CD14-positive monocyte (primary cell): ENCODE data around the gene PLXNA2. TPM values are rescaled to one million over a fixed set of nuclear protein-coding genes. Genes with fewer than 3 reads are reported as not detected.

Experiments used
- DNase-seq, 3 donors: peaks; one replicate each; pipeline ENCODE4 v3.0.0-alpha.2; 2011 to 2022
- H2AFZ ChIP-seq: 2 replicates; pipeline ENCODE4 v1.6.0; 2012; ENCODE audit warnings: mild to moderate bottlenecking, low read depth, low read length, inconsistent platforms; ENCODE audit not compliant: insufficient read depth, poor library complexity, severe bottlenecking
- H3K27ac ChIP-seq, 2 donors: 1 replicate in 1 of 2; 2 replicates in 1 of 2; pipeline ENCODE4 v1.5.1; 2012 to 2013; ENCODE audit warnings: low read length in 2 of 2, control low read depth in 1 of 2, inconsistent platforms in 1 of 2, low read depth in 1 of 2, mild to moderate bottlenecking in 1 of 2
- H3K27me3 ChIP-seq, 2 donors: one replicate each; pipeline versions ENCODE4 v1.6.0 to v1.6.1; 2011 to 2013; ENCODE audit warnings: low read length in 2 of 2; ENCODE audit not compliant: control insufficient read depth in 2 of 2, insufficient read depth in 2 of 2
- H3K36me3 ChIP-seq, 2 donors: replicated peaks in 1 of 2; 1 replicate in 1 of 2; 2 replicates in 1 of 2; pipeline versions ENCODE4 v1.5.1 to v1.6.1; 2012 to 2013; ENCODE audit warnings: low read length in 2 of 2, control low read depth in 1 of 2, inconsistent platforms in 1 of 2, mild to moderate bottlenecking in 1 of 2; ENCODE audit not compliant: insufficient read depth in 2 of 2, control insufficient read depth in 1 of 2
- H3K4me1 ChIP-seq, 2 donors: 1 replicate in 1 of 2; 2 replicates in 1 of 2; pipeline versions ENCODE4 v1.5.1 to v1.6.1; 2012 to 2013; ENCODE audit warnings: low read length in 2 of 2, control low read depth in 1 of 2, inconsistent platforms in 1 of 2, mild to moderate bottlenecking in 1 of 2, moderate library complexity in 1 of 2; ENCODE audit not compliant: insufficient read depth in 2 of 2, control insufficient read depth in 1 of 2
- H3K4me2 ChIP-seq: replicated peaks from 2 replicates; pipeline ENCODE3; 2012; ENCODE audit warnings: low read length, moderate library complexity, mild to moderate bottlenecking; ENCODE audit not compliant: poor library complexity, severe bottlenecking; ENCODE audit errors: extremely low read depth
- H3K4me3 ChIP-seq, 3 experiments: fragments of 200-600 bp in 1 of 3; sonication (generic) in 1 of 3; replicated peaks in 1 of 3; 1 replicate in 2 of 3; 2 replicates in 1 of 3; pipeline ENCODE4 v1.5.1; 2011 to 2013; ENCODE audit warnings: low read length in 3 of 3, mild to moderate bottlenecking in 3 of 3, control low read depth in 2 of 3, low read depth in 2 of 3, inconsistent platforms in 1 of 3, moderate library complexity in 1 of 3
- H3K79me2 ChIP-seq: 2 replicates; pipeline ENCODE4 v1.6.0; 2012; ENCODE audit warnings: mild to moderate bottlenecking, control low read depth, inconsistent platforms, low read length, moderate library complexity; ENCODE audit not compliant: insufficient read depth
- H3K9ac ChIP-seq: 2 replicates; pipeline ENCODE4 v1.6.0; 2017; ENCODE audit warnings: low read length, mild to moderate bottlenecking; ENCODE audit not compliant: insufficient read depth, poor library complexity, severe bottlenecking
- H3K9me3 ChIP-seq, 2 donors: replicated peaks in 1 of 2; 1 replicate in 1 of 2; 2 replicates in 1 of 2; pipeline versions ENCODE4 v1.5.1 to v1.6.1; 2012 to 2013; ENCODE audit warnings: low read length in 2 of 2, control low read depth in 1 of 2; ENCODE audit not compliant: control insufficient read depth in 1 of 2, insufficient read depth in 1 of 2
- H4K20me1 ChIP-seq: 2 replicates; pipeline ENCODE4 v1.6.0; 2012; ENCODE audit warnings: mild to moderate bottlenecking, low read length, control low read depth, moderate library complexity; ENCODE audit not compliant: insufficient read depth
- H3K27ac Mint-ChIP-seq, 7 donors: one replicate each; pipeline ENCODE4 v1.8.0; 2020; ENCODE audit warnings: mild to moderate bottlenecking in 7 of 7, mixed read lengths in 7 of 7, moderate library complexity in 6 of 7, inconsistent platforms in 2 of 7
- H3K27me3 Mint-ChIP-seq, 3 donors: one replicate each; pipeline ENCODE4 v1.8.0; 2021 to 2022; ENCODE audit warnings: low read depth in 3 of 3, mild to moderate bottlenecking in 3 of 3, mixed read lengths in 3 of 3, moderate library complexity in 3 of 3, inconsistent platforms in 1 of 3
- H3K36me3 Mint-ChIP-seq, 2 donors: one replicate each; pipeline ENCODE4 v1.8.0; 2020; ENCODE audit warnings: mixed read lengths in 2 of 2, inconsistent platforms in 1 of 2, mild to moderate bottlenecking in 1 of 2
- H3K4me1 Mint-ChIP-seq: one replicate; pipeline ENCODE4 v1.8.0; 2020; ENCODE audit warnings: mild to moderate bottlenecking, mixed read lengths
- H3K4me3 Mint-ChIP-seq, 2 donors: one replicate each; pipeline ENCODE4 v1.8.0; 2020; ENCODE audit warnings: mild to moderate bottlenecking in 2 of 2, mixed read lengths in 2 of 2, moderate library complexity in 1 of 2
- H3K9me3 Mint-ChIP-seq, 7 donors: one replicate each; pipeline ENCODE4 v1.8.0; 2020 to 2022; ENCODE audit warnings: mixed read lengths in 7 of 7, mild to moderate bottlenecking in 6 of 7, moderate library complexity in 6 of 7, inconsistent platforms in 2 of 7
- CTCF ChIP-seq: fragments of 200-600 bp; IDR thresholded peaks from one replicate; pipeline ENCODE4 v1.8.0; 2022; ENCODE audit warnings: antibody characterized with exemption, mild to moderate bottlenecking
- WGBS: methylation state at CpG from one replicate; pipeline ENCODE4 v1.1.5; 2013; ENCODE audit warnings: missing lambda C conversion rate; ENCODE audit not compliant: insufficient coverage; 5-methylcytosine and 5-hydroxymethylcytosine counted together
- intact Hi-C, 2 donors: fragments of 100-400 bp; cut with micrococcal nuclease; formaldehyde crosslinking; loops; one replicate each; pipeline versions ENCODE4 v1.15.0 to v1.15.1; 2023
- polyA plus RNA-seq, 3 donors: library from polyadenylated mRNA; depleted of rRNA in 1 of 3; unstranded in 2 of 3; stranded (reverse) in 1 of 3; fragments of 300-500 nt in 2 of 3; fragments of >200 nt in 1 of 3; fragmentation: Illumina TruSeq in 2 of 3; gene quantifications; 1 replicate in 2 of 3; 2 replicates in 1 of 3; pipeline ENCODE4 v1.2.3, GENCODE V29; 2012 to 2021

PLXNA2 gene
- polyA plus RNA-seq, 3 donors = 0.75 to 2.1 (median 1.1) TPM

GRCh38 chr1:208135354-208135753 is 108.8 kb downstream of the PLXNA2 start:
- intact Hi-C loops = no loop called here
- Histone ChIP-seq H3K9me3 (no peaks in the 10 kb centered on the region), H3K4me1 (no peaks in the 10 kb centered on the region), H3K79me2 (no peaks in the 10 kb centered on the region), H3K9ac (no peak overlapping the region), H3K4me3 (no peak overlapping the region), H4K20me1 (no peaks in the 10 kb centered on the region), H3K4me2 (no peak overlapping the region), H2AFZ (no peak overlapping the region), H3K36me3 (no peaks in the 10 kb centered on the region), H3K27ac (no peak overlapping the region), H3K27me3 (no peaks in the 10 kb centered on the region)
- peak; percentile 2 to 15 (median 2) for DNase-seq
- Mint-ChIP-seq H3K27ac (no peak overlapping the region), H3K27me3 (peaks cover 0 to 8% (median 7%) of the 10 kb centered on the region in 3 donors), H3K9me3 (no peaks in the 10 kb centered on the region), H3K4me3 (no peak overlapping the region), H3K36me3 (no peaks in the 10 kb centered on the region), H3K4me1 (peaks cover 15% of the 10 kb centered on the region)
- WGBS = 5% methylated on average over 2 of the region's 2 CpGs
- TF ChIP-seq CTCF = no peak

- Histone ChIP-seq H2AFZ (no peak overlapping the region), H3K27me3 (no peaks in the 10 kb centered on the region), H3K4me3 (no peak overlapping the region), H3K4me2 (no peak overlapping the region), H3K9ac (no peak overlapping the region), H3K36me3 (no peaks in the 10 kb centered on the region), H3K4me1 (no peaks in the 10 kb centered on the region), H3K27ac (no peak overlapping the region), H3K9me3 (no peaks in the 10 kb centered on the region), H3K79me2 (no peaks in the 10 kb centered on the region), H4K20me1 (no peaks in the 10 kb centered on the region)
- no peak for TF ChIP-seq CTCF
- Mint-ChIP-seq H3K4me1 (peaks cover 15% of the 10 kb centered on the region), H3K27me3 (peaks cover 0 to 8% (median 8%) of the 10 kb centered on the region in 3 donors), H3K4me3 (no peak overlapping the region), H3K9me3 (no peaks in the 10 kb centered on the region), H3K36me3 (no peaks in the 10 kb centered on the region), H3K27ac (no peak overlapping the region)
- no peak for DNase-seq
- WGBS = 90% methylated on average over 3 of the region's 5 CpGs
- intact Hi-C loops = loop anchor here (5.0 kb wide), 2 partner anchors 108 to 113 kb away; partner anchors contain the start of gene PLXNA2 (in 1 of the 2)
These were observed 109.7 kb downstream of the PLXNA2 start for GRCh38 chr1:208134491-208134890.
